ENCODE data around the gene CADM2.

CADM2 gene

DNA sequence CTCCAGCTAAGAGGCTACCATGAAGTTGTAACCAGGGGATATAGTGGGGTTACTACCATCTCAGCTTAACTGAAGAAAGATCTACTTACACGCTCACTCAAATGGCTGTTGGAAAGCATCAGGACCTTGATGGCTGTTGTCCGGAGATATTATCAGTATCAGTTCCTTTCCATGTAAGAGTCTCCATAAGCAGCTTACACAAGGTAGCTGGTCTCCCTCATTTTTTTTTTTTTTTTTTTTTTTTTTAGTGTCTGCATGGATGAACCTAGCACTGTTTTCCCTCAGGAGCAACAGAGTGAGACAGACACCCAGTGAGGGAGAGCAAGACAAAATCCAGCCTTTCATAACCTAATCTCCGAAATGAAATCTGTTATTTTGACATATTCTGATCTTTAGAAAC lies 230.9 kb downstream of the CADM2 start:
- no peak for DNase-seq (ENCODE audit: low read depth)

DNA sequence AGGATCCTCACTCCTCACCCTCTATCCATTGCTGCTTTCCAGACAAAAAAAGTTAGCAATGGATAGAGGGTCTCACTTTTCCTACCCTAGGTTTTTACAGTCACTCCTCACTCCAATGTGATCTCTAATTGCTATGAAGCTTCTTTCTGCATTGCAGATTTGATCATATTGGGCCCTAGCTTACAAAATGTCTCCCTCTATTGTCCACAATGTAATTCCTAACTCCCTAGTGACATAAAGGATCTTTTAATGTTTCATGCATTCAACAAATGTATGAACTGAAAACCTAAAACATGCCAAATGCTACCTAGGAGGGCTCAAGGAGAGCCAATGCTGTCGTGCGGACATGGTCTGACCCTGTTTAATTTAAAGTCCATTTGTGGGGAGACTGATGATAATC lies 234.8 kb downstream of the CADM2 start:
- no peak for DNase-seq (ENCODE audit: low read depth)

DNA sequence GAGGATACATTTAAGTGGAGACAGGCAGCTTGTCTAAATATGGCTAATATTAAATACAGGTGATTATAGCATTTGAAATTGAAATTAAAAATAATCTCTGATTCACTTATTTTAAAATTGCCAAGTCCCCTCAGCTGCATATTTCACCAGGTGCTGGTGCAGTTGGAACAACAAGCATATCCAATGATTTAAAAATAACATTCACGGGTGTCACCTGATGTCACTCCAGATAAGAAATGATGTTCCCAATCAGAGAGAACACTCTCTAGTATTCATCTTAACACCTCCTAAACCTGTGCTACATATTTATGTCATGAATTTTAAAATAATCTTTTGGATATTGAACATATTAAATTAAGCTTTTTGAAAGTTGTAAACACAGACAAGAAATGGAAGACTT lies 249.9 kb downstream of the CADM2 start:
- DNase-seq (ENCODE audit: low read depth) = no peak

DNA sequence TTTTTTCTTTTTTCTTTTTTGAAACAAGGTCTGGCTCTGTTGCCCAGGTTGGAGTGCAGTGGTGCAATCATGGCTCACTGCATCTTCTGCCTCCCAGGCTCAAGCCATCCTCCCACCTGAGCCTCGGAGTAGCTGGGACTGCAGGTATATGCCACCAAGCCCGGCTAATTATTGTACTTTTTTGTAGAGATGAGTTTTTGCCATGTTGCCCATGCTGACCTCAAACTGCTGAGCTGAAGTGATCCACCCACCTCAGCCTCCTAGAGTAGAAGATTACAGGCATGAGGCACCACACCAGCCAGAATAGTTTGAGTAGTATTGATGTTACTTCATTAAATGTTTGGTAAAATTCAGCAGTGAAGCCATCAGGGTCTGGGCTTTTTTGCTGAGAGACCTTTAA lies 251.8 kb downstream of the CADM2 start:
- no peak for DNase-seq (ENCODE audit: low read depth)

DNA sequence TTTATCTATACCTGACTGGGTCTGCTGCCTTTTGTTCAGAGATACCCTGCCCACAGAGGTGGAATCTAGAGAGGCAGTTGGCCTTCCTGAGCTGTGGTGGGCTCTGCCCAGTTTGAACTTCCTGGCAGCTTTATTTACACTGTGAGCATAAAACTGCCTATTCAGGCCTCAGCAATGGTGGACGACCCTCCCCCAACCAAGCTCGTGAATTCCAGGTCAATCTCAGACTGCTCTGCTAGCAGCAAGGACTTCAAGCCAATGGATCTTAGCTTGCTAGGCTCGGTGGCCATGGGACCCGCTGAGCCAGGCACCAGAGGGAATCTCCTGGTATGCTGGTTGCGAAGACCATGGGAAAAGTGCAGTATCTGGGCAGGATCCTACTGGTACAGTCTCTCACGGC lies 270.2 kb downstream of the CADM2 start:
- DNase-seq (ENCODE audit: low read depth) = no peak

DNA sequence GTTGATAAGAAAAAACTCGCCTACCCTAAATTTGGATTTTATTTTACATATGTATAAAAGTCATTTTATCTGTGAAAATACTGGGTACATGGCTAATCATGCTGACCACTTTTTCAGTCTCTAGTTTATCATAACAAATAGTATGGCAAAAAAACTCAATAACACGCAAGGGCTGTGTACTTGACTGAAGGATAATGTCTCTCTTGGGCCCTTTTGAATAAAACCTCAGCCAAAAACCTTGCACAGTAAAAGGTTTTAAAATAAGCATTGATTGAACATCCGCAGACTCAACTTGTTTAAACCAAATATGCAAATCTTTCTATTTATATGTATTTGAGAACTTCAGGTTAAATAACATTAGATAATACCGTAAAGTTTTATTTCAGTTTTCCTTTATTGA lies 285.3 kb downstream of the CADM2 start:
- no peak for DNase-seq (ENCODE audit: low read depth)

DNA sequence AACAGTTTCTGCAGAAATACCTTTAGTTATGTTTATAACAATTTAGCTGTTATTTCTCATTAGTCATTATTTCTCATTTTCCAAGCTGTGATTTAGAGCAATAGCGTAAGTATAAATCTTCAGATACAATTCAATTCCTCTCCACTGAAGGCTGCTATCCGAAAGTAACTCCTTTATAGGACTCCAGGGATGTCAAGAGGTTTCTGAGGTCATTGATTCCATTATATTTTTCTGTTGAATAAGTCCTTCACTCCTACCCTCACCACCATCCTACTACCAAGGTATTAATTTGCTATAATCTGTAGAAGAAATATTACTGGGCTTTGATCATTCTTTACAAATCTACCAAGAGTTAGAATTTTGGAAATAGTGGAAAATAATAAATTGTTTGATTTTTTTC lies 285.7 kb downstream of the CADM2 start:
- no peak for DNase-seq (ENCODE audit: low read depth)

DNA sequence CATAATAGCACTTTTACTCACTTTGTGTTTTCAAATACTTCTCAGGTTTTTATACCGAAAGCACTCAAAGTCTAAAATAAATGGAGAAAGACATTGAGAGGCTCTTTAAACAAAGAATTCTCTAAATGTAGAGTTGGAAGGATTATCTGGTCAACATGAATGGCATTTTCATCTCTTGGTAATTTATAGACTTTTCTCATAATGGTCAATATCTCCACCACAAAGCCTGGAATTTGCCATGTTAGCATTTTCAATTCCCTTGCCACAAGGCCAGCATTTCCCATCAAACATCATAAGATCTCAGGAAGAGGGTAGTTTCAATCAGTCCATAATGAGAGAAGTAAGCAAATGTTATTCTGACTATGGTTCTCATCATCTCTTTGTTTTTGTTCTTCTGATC lies 293.0 kb downstream of the CADM2 start:
- DNase-seq (ENCODE audit: low read depth) = no peak

DNA sequence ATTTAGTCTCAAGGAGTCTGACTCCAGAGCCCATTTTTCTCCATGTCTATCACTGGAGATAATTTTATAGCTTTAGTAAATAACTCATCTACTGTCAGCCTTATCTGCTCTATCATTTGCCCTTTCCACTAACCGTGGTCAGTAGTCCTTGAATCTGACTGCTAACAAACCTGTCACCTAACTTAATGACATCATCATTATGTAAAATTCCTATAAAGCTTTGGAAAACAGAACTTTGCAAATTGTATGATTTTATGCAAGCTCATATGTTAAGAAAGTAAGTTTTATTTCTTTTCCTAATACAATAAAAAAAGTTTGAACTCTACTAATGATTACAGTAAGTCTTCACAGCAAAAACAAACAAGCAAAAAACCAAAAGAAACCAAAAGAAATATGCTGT lies 293.9 kb downstream of the CADM2 start:
- no peak for DNase-seq (ENCODE audit: low read depth)

DNA sequence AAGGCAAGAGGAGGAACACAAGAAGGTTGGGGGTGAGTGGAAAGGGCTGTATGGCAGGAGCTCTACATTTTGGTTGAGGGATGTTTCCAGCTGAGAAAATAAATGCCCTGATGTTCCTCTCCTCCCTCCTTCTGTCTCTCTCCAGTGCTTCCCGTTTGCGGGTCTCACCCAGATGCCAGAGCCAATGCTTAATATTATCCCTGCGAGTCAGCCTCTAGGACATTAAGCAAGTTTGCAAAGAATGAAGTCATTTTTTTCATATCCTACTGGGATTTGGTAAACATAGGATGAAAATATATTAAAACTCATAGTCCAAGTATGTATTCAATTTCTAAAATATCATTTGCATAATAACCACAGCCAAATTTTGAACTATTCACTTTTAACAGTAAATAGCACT lies 295.9 kb downstream of the CADM2 start:
- no peak for DNase-seq (ENCODE audit: low read depth)

DNA sequence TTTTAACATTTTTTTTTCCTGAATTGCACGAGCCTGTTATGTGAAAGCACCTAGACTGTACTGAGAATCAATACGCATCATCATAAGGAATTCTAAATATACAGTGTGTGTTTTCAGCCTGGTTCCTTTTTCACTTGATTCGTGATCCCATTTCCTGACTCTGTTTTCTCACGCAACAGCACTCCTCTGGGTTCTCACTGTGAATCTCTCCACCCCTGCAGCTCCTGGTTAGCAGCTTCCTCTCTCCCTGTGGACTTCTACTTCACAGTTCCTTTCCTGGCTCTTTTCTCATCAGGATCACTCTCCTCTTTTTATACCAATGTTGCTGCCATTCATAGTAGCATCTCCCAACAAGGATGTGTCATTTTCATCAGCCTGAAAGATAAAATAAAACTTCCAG lies 297.2 kb downstream of the CADM2 start:
- no peak for DNase-seq (ENCODE audit: low read depth)

DNA sequence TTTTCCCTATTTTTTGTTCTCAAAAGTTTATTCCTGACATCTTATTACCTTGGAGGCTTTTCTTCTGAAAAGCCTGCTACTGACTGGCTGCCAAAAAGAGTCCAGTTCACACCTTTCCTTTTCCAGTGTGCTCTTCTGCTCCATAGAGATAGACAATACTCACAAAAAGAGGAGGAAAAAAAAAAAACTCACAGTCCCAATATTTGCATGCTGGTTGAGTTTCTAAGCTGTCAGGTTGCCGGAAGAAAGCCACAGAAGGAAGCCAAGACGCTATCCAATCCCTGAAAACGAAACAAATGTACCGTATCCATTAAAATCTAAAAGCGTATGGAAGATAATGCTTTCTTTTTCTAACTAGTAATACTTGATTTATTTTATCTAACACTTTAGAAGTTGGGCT lies 299.5 kb downstream of the CADM2 start:
- DNase-seq (ENCODE audit: low read depth) = no peak

DNA sequence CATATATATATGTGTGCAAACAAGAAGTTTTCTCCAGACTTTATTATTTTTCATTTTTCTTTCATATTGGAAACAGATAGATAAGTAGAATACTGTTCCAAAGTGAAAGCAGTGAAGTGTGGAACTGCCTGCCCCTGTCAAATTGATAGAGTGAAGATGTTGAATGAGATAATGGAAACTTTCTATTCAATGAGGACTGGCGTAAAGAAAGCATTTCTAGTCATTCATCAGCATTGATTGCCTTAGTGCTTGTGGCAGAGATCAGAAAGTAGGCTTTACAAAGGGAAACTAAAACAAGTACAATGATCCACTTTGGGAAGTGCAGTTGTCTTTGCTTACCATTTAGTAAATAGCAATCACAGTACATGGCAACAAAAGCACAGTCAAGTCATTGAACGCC lies 300.0 kb downstream of the CADM2 start:
- DNase-seq (ENCODE audit: low read depth) = no peak

DNA sequence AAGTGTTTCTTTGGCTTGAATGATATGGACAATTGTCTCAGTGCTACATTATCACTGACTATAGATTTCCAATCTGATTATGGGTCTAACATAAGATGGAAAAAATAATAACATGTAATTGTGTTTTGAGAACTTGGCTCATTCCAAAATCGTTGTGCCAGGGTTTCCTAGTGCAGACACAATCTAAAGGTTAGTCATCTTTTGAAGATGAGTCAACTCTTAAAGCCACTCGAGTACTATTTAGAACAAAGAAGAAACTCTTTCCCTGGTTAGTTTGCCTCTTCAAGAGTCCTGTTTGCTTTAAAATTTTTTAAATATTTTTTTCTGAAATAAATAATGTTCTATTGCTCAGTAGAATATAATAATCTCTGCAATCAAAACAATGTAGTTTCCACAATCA lies 301.0 kb downstream of the CADM2 start:
- no peak for DNase-seq (ENCODE audit: low read depth)

DNA sequence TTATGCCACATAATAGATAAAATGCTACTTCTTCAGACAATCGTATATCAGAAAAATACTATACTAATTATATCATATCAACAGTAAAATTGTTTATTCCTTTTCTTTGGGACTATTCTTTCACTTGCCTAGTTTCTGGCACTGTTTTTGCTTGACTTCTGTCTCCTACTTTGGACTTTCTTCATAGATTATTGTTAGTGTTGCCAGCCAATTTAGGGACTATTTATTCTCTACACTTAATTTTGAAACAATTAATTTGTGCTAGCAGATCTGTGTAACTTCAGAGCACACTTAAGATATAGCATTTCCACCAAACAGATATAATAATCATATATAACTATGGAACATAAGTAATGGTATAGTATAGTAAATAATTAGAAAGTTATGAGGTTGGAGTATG lies 305.6 kb downstream of the CADM2 start:
- no peak for DNase-seq (ENCODE audit: low read depth)

DNA sequence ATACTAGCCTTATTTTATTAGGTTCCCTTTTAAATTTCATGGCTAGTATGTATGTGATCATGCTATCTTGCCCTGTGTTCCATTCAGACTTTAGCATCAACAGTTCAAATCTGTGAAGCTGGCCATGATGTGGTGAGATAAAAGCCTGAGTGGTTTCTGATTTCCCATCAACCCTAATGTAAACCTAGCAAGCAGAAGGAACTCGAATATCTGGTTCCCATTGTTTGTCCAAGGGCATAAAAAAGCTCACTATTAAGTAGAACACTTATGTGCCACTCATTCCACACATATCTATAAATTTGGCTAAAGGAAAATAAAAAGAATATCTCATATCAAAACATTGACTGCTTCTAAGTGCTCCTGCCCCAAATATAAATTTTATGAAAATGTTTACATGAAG lies 311.7 kb downstream of the CADM2 start:
- no peak for DNase-seq (ENCODE audit: low read depth)

DNA sequence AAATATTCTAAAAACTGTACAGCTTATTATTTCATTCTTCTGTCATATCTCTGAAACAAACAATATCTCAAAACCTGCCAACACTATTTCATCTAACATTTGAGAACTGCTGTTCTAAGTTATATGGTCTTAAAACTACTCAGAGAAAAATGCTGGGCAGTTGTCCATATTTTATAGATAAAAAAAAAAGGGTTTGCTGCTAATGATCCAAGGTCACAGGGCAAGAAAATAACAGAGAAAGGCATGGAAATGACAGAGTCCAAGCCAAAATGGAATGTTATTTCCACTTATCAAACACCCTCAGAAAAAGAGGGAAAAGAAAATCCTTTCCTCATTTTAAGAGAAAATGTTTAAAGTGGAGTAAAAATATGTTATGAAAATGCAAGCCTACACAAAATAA lies 313.1 kb downstream of the CADM2 start:
- DNase-seq (ENCODE audit: low read depth) = no peak

DNA sequence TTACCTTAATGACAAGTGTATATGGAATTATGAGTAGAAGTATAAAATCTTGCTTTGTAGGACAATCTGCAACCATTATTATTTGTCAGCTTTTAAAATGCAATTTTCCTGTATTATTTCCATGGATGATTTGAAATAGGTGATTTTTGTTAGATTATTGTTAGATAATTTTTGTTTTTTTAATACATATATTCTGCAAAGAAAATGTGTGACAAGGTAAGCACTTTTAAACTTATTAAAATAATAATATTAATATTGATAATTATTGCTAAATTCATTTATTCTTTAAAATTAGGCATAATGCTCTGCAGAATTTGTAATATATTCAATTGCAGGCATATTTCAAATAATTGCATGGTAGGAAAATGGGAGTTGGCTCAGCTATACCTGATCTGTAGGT lies 329.5 kb downstream of the CADM2 start:
- DNase-seq (ENCODE audit: low read depth) = no peak

DNA sequence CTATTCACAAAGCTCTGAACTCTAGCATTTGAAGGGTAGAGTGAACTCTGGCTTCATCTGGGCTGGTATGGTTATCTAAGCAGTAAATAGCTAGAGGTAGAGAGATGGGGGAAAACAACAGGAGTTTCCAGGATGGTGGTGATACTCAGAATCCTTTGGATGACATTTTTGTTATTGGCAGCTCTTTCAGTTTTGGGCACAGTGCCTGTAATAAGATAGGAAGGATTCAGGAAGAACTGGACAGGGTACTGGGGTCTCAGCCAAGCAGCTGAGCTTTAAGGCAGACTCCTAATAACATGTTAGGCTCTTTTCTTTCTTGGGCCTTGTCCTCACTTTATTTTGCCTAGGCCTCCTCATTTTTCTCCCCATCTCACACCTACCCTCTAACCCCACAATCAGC lies 338.5 kb downstream of the CADM2 start:
- DNase-seq (ENCODE audit: low read depth) = no peak

DNA sequence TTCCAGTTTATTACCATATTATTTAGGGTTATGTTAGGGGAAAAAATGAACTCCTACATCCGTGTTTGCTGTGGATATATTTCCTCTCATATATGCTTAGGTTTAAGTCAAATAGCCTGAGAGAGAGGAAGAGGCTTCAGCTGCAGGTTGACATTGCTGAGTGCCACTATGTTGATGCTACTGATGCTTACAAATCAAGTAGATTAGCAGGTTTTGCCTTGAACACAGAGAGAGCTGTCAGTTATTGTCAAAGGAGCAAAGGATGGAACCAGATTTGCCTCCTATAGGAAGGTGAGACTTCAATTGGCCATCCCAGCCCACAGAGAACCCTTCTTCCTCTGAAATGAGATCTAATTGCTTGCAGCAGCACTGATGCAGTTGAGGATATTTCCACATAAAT lies 339.2 kb downstream of the CADM2 start:
- DNase-seq (ENCODE audit: low read depth) = no peak

DNA sequence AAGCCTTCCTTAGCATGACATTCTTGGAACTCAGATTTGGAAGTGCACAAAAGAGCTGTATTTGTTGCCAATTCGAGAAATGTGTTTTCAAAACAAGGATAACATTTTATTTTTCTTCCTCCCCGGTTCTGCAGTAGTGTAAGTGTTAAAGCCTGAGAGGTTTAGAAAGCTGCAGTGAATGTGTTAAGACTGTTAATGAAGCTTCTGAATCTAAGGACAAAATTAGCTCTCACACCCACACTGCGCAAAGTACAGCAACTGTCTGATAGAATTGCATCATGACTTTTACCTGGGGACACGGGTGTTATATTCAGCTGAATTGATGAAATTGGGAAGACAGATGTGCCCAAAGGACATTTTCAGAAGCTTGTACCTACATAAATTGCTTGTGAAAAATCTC lies 344.4 kb downstream of the CADM2 start:
- DNase-seq (ENCODE audit: low read depth) = no peak

DNA sequence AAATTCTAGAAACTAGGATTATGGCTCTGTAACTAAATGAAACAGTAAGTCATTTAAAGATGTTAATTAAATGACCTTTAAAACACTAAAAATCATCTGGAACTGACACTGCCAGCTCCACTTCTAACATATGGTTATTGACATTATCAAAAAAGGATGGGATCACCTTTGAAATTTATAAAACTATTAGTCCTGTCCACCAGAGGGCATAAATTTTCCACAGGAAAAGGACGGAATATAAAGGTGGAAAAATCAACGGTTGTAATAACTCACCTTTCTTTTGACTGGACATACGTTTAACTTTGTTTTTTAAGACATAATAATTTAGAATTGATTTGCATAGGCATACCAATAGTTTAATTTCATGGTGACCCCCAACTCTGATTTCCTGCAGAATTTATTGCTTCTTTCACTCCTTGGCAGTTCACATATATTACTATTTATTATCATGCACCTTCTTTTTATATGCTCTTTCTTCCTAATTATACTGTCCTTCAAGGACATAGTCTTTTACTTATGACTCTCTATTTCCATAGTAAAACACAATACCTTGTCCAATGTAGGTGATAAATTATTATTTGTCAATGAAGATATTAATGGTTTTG lies 345.7 kb downstream of the CADM2 start:
- no peak for DNase-seq (ENCODE audit: low read depth)

DNA sequence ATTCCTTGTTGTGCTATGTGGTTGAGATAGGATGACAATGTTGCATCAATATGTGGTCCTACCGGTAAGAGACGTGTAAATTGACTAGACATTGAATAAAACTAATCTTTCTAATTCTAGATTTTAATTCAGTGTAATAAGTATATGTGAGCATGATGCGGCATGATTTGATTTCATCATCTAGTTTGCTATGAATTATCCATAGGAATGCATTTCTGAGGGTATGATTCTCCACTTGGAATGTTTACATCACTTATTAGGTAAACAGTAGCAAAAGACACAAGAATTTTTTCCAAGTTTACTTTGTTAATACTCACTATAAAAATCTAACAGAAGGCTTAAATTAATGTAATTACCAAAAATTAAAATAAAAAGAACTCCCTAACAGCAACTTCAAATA lies 353.5 kb downstream of the CADM2 start:
- no peak for DNase-seq (ENCODE audit: low read depth)

DNA sequence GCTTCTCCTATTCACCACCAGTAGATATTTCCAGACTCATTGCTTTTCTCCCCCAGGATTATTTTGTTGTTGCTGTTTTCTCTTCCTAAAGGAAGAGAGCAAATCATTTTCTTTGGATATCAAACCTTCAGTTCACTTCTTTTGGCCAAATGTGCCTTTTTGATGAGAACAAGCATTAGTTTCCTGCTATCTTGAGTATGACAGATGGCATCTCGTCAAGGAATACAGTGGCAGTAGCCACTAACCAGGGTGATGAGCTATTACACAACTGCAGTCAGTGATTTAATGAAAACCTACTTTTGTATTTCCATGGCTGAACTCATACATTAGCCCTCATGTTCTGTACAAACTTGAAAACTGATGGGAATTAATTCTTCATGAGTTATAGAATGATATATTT lies 354.6 kb downstream of the CADM2 start:
- no peak for DNase-seq (ENCODE audit: low read depth)

DNA sequence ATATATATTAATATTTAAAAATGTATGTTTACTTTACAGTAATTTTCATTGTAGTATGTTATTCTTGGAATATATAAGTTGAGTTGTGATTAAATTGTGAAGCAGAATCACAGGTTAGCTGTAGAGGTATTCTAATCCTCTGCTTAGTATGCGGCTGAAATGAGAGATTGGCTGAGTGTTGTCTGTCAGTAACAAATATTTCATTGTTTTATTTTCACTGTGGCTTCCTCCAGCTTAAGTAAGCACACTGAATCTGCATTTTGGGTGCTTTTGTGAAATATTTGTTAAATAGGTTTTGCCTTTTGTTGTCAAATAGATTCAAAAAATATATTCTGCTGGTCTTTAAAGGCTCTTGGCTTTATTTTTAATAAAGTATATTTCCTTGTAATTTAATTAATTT lies 357.5 kb downstream of the CADM2 start:
- DNase-seq (ENCODE audit: low read depth) = no peak
